Loucy (cell line): Measurements from ENCODE around the gene APOBEC3A.

Experiments used
- CTCF ChIP-seq: fragments of 200-600 bp; sonication (generic); conservative IDR thresholded peaks from 2 replicates; pipeline ENCODE4 v1.5.1; 2014; ENCODE audit warnings: mild to moderate bottlenecking, antibody characterized with exemption, low read length
- EZH2phosphoT487 ChIP-seq: fragments of 200-600 bp; IDR thresholded peaks from 2 replicates; pipeline ENCODE4 v1.6.1; 2018; ENCODE audit warnings: antibody characterized with exemption, mild to moderate bottlenecking, moderate library complexity, borderline replicate concordance

- TF ChIP-seq CTCF (no peak), EZH2phosphoT487 (no peak)
Measured at GRCh38 chr22:38986629-38987028, 29.2 kb downstream of the APOBEC3A start.
